ENCODE data around the gene WDFY4. TPM values are rescaled to one million over a fixed set of nuclear protein-coding genes. Genes with fewer than 3 reads are reported as not detected.

Gene WDFY4, protein sequence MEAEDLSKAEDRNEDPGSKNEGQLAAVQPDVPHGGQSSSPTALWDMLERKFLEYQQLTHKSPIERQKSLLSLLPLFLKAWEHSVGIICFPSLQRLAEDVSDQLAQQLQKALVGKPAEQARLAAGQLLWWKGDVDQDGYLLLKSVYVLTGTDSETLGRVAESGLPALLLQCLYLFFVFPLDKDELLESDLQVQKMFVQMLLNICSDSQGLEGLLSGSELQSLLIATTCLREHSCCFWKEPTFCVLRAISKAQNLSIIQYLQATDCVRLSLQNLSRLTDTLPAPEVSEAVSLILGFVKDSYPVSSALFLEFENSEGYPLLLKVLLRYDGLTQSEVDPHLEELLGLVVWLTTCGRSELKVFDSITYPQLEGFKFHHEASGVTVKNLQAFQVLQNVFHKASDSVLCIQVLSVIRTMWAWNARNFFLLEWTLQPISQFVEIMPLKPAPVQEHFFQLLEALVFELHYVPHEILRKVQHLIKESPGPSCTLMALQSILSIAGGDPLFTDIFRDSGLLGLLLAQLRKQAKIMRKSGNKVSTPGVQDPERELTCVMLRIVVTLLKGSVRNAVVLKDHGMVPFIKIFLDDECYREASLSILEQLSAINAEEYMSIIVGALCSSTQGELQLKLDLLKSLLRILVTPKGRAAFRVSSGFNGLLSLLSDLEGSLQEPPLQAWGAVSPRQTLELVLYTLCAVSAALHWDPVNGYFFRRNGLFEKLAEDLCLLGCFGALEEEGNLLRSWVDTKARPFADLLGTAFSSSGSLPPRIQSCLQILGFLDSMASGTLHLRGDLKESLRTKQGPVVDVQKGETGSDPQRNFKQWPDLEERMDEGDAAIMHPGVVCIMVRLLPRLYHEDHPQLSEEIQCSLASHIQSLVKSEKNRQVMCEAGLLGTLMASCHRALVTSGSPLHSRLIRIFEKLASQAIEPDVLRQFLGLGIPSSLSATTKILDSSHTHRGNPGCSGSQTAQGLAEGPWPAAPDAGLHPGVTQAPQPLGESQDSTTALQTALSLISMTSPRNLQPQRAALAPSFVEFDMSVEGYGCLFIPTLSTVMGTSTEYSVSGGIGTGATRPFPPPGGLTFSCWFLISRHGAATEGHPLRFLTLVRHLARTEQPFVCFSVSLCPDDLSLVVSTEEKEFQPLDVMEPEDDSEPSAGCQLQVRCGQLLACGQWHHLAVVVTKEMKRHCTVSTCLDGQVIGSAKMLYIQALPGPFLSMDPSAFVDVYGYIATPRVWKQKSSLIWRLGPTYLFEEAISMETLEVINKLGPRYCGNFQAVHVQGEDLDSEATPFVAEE (N-terminal part only)
- total RNA-seq: 1.3 and 3.3 TPM in 2 replicates

DNA sequence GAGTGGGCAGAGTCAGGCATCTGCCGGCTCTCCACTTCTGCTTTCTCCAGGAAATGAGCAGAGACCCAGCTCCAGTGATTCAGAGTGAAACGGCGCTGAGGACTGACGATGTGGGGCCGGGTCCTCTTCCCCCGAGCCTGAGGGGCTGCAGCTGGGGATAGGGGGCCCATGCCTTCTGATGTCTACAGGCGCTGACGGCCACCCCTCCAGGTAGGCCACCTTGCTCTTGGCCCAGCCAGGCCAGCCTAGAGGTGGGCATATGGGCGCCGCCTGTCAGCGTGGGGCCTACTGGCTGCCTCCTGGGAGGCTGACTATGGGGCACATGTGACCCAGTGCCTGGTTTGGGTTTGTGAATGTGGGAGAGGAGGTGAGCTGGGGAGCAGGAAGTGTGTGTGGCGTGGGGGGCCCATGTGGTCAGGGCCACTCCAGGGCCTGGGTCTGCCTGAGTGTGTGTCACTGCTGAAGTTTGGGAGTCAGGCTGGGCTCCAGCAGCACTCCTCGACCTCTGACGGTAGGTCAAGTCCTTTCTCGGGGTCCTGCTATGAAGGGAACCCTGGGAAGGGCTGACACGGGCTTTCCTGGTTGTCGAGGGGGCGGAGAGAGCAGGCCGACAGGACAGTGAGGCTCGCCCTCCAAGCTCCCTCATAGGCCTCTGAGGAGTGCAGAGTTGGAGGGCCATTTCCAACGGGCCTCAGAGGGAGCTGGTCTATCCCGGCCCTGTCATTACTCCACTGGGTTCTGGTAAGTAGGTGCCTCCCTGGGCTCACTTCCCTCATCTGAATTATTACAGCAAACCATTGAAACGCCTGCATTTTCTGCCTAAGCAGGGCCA is at the start of gene WDFY4:
Gene WDFY4, plus strand, starts transcription at position 82 of the 832 bp plus-strand sequence. CDS start 24,860 bp downstream, outside the sequence.

DNA sequence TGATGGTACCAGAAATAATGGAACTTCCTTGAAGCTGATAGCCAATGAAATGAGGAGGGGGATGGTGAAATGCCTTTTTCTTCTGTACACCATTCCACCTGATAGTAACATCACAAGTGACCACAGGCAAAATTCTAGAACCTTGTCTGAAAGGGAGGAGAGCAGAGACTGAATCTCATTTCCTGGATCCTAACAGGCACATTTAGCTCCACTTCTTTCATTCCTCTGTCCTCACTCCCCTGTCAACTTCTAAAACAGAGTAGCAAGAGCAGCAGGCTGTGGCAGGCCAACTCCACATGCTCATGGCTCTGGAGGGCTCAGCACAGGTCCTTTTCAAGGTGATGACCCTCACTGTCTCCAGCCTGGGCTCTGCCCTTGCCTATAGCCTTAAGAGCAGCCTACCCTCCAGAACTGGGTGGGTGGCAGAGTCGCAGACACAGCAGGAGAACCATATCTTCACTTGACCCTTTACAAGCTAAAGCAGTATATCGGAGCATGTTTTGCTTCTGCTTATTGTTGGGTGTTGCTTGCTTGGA is 255.2 kb downstream of the WDFY4 start, which contains the start of gene LRRC18:
Gene LRRC18, minus strand, starts transcription at position 51 of the 536 bp plus-strand sequence. CDS start 25,685 bp downstream, outside the sequence.

Small RNA genes within 50 kb of the gene (small RNA-seq; reads per million reads assigned to genes)
- gene MIR4294: not detected

Other genes starting within 250 kb of the WDFY4 start
- gene ARHGAP22, start 79.8 kb upstream of the WDFY4 start, total RNA-seq: 47.7 and 53.2 TPM in 2 replicates